Psoas muscle (tissue), 8 donors: ENCODE measurements around the gene GRM7. TPM values are rescaled to one million over a fixed set of nuclear protein-coding genes. Genes with fewer than 3 reads are reported as not detected.

Experiments
- ATAC-seq, 4 donors: fragments of 200-7000 bp; cut with Tn5 transposase; one replicate each; pipeline ENCODE4 v1.9.1; 2020; ENCODE audit warnings: moderate library complexity in 3 of 4, mild to moderate bottlenecking in 2 of 4
- DNase-seq, 2 donors: peaks; one replicate each; pipeline ENCODE4 v3.0.0-alpha.2; 2020
- H3K27ac ChIP-seq: fragments of 200-600 bp; one replicate; pipeline ENCODE4 v1.8.0; 2022
- H3K27me3 ChIP-seq, 3 donors: fragments of 200-600 bp in 1 of 3; one replicate each; pipeline versions ENCODE4 v1.6.1 to v1.8.0; 2013 to 2022; ENCODE audit warnings: low read length in 2 of 3, mild to moderate bottlenecking in 2 of 3, moderate library complexity in 1 of 3; ENCODE audit not compliant: insufficient read depth in 3 of 3
- H3K36me3 ChIP-seq, 2 donors: fragments of 200-600 bp in 1 of 2; one replicate each; pipeline versions ENCODE4 v1.6.1 to v1.8.0; 2013 to 2022; ENCODE audit warnings: low read depth in 1 of 2, mild to moderate bottlenecking in 1 of 2, moderate library complexity in 1 of 2; ENCODE audit not compliant: insufficient read depth in 1 of 2
- H3K4me1 ChIP-seq: fragments of 200-600 bp; one replicate; pipeline ENCODE4 v1.8.0; 2022
- H3K4me3 ChIP-seq: fragments of 200-600 bp; one replicate; pipeline ENCODE4 v1.8.0; 2022; ENCODE audit warnings: mild to moderate bottlenecking
- H3K9me3 ChIP-seq: fragments of 200-600 bp; one replicate; pipeline ENCODE4 v1.8.0; 2022
- WGBS, 3 donors: extraction: QIAGEN DNeasy Blood & Tissue Kit; methylation state at CpG; one replicate each; pipeline versions ENCODE4 v1.1.6 to v1.1.7; 2013; 5-methylcytosine and 5-hydroxymethylcytosine counted together
- intact Hi-C, 2 donors: fragments of 100-400 bp; cut with DNase I; formaldehyde crosslinking; loops; one replicate each; pipeline versions ENCODE4 v1.11.0 to v1.14.2; 2022
- polyA plus RNA-seq, 3 donors: library from polyadenylated mRNA; stranded (reverse); fragments of 200-250 nt; gene quantifications; one replicate each; pipeline ENCODE4 v1.2.3, GENCODE V29; 2013
- total RNA-seq, 4 donors: library from RNA; stranded (reverse); fragmentation: NEBNext Ultra II Directional in 2 of 4; extraction: Animal tissue kit (Norgen Biotek cat#: 25700) in 2 of 4; gene quantifications; one replicate each; pipeline versions ENCODE4 v1.2.1 to v1.2.4, GENCODE V29; 2021 to 2023
- TF ChIP-seq, protein P1 (sequence below): fragments of 200-600 bp; IDR thresholded peaks from one replicate; pipeline ENCODE4 v1.8.0; 2022; ENCODE audit warnings: antibody characterized with exemption
- donor health status: healthy with polysubstance abuse.
- donor health status: DM: no; HTN: no; CAD: no; lungs with moderate emphysema.
- donor health status: Bipolar disorder and iron deficiency.
- donor health status: healthy.
- donor health status: DM: yes; HTN: yes; CAD: no.
- donor health status: DM: no; HTN: no; CAD: no.
- donor health status: DM: no; HTN: no; CAD: no.
- donor health status: DM: yes; HTN: yes; CAD: no.

GRM7 gene
- total and polyA plus RNA-seq, 7 donors: 0.01 TPM; not detected in 6

DNA sequence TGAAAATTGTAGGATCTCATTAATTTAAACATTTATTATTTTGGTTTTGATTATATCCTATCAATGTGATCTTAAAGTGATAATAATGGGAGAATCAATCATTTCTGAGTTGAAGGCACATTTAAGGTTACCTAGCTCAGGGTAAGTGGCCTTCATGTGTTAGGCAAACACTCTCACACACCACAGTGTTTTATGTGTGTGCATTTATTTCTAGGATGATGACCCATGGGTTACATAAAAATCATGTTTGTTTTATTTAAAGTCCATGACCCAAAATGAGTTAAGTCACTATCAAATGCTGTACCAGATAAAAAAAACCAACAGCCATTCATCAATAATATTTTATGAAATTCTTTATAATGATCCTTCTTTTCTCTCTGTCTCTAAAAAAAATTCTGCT, 520.8 kb downstream of the GRM7 start:
- ATAC-seq (no peak), DNase-seq (no peak)
- TF ChIP-seq, protein P1, sequence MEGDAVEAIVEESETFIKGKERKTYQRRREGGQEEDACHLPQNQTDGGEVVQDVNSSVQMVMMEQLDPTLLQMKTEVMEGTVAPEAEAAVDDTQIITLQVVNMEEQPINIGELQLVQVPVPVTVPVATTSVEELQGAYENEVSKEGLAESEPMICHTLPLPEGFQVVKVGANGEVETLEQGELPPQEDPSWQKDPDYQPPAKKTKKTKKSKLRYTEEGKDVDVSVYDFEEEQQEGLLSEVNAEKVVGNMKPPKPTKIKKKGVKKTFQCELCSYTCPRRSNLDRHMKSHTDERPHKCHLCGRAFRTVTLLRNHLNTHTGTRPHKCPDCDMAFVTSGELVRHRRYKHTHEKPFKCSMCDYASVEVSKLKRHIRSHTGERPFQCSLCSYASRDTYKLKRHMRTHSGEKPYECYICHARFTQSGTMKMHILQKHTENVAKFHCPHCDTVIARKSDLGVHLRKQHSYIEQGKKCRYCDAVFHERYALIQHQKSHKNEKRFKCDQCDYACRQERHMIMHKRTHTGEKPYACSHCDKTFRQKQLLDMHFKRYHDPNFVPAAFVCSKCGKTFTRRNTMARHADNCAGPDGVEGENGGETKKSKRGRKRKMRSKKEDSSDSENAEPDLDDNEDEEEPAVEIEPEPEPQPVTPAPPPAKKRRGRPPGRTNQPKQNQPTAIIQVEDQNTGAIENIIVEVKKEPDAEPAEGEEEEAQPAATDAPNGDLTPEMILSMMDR: no peak
- Histone ChIP-seq H3K9me3 (no peaks in the 10 kb centered on the region), H3K4me3 (no peak overlapping the region), H3K4me1 (no peaks in the 10 kb centered on the region), H3K27ac (no peak overlapping the region), H3K36me3 (no peaks in the 10 kb centered on the region), H3K27me3 (no peaks in the 10 kb centered on the region)
- intact Hi-C loops: no loop called here

DNA sequence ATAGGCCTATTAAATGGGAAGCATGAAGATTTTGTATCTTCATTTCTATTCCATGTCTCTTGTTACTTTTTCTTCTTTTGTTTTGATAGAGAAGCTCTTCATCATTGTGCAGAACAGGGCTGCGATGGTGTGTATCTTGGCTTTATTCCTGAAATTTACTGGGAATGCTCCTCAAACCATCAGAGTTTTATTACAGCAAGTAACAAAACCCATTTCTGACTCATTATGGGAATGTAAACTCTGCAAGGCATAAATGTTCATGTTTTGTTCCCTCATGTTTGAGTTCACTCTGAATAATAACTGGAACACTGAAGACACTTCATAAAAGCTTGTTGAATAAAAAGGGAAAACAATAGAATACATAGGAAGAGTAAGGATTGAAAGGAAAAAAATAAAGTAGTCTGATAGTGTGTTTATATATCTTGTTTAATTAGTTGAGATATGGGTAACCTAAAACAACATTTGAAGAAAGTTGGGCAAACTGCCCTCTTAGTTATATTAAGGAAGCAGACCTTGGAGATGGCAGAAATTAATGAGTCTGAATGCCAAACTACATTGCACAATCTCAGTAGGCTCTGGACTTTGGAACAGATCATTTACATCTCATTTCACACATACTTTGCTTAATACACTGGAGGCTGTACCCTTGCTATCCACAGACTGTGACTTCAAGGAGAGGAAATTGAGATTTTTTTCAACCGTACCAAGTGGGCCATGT, 521.5 kb downstream of the GRM7 start:
- intact Hi-C loops: no loop called here
- 33 to 58% (median 44%) methylated on average over 2 of the region's 2 CpGs for WGBS, 3 donors
- H3K9me3 ChIP-seq: no peaks in the 10 kb centered on the region
- ATAC-seq (peak in 1 of 4 donors; percentile 46), DNase-seq (no peak)
- TF ChIP-seq, protein P1: no peak
- H3K36me3 ChIP-seq: no peaks in the 10 kb centered on the region
- no peak overlapping the region for H3K4me3 ChIP-seq
- no peaks in the 10 kb centered on the region for H3K4me1 ChIP-seq
- H3K27me3 ChIP-seq: no peaks in the 10 kb centered on the region
- H3K27ac ChIP-seq: no peak overlapping the region

DNA sequence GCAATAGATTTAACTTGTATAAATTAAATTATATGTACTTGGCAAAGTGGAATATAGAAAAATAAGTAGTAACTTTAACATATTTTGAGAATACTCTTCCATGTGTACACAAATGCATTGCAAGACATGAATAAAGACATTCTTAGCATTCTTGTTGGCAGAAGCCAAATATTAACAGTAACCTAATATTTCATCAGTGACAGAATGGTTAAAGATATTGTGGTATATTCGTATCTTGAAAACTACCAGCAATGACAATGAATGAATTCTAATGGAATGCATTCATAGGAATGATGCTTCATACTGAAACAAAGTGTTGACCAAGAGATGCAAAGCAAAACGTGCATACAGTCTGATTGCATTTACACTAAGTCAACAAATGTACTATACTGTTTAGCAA, 524.7 kb downstream of the GRM7 start:
- Histone ChIP-seq H3K36me3 (no peaks in the 10 kb centered on the region), H3K27me3 (no peaks in the 10 kb centered on the region), H3K4me1 (no peaks in the 10 kb centered on the region), H3K4me3 (no peak overlapping the region), H3K27ac (no peak overlapping the region), H3K9me3 (no peaks in the 10 kb centered on the region)
- no peak for ATAC-seq
- 64 to 78% (median 70%) methylated on average over 2 of the region's 2 CpGs for WGBS, 3 donors
- TF ChIP-seq, protein P1: no peak
- no peak for DNase-seq
- intact Hi-C loops: no loop called here

DNA sequence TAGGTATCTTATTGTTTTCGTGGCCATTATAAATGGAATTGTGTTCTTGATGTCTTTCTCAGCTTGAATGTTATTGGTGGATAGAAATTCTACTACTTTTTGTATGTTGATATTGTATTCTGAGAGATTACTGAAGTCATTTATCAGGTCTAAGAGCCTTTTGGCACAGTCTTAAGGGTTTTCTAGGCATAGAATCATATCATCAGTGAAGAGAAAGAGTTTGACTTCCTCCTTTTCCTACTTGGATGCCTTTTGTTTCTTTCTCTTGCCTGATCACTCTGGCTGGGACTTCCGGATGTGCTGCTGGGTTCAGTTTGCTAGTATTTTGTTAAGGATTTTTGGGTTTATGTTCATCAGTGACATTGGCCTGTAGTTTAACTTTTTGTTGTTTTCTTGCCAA, 527.1 kb downstream of the GRM7 start:
- no peak overlapping the region for H3K27ac ChIP-seq
- no peak overlapping the region for H3K4me3 ChIP-seq
- no peaks in the 10 kb centered on the region for H3K9me3 ChIP-seq
- no peak for DNase-seq
- WGBS, 3 donors: 73 to 85% (median 74%) methylated on average over 2 of the region's 2 CpGs
- H3K27me3 ChIP-seq: no peaks in the 10 kb centered on the region
- H3K36me3 ChIP-seq: no peaks in the 10 kb centered on the region
- ATAC-seq: no peak
- intact Hi-C loops: no loop called here
- H3K4me1 ChIP-seq: no peaks in the 10 kb centered on the region
- TF ChIP-seq, protein P1: no peak

DNA sequence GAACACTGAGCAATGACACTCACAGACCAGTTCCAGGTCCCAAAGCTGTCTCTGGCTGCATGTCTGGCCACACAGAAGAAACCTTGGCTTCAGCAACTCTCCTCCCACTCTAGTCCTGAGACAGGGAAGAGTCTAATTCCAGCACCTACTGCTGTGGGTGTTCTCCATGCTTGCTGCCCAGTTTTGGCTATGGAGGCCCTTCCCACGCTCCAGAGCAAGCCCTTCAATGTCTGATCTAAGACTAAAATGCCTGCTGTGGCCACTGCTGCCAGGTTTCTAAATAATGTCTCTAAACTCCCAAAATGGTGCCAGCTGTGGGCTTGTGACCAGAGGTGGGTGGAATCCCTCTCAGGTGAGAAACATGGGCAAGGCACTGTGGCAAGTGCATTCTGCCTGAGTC, 531.3 kb downstream of the GRM7 start:
- no peak overlapping the region for H3K27ac ChIP-seq
- no peaks in the 10 kb centered on the region for H3K9me3 ChIP-seq
- no peak overlapping the region for H3K4me3 ChIP-seq
- WGBS, 3 donors: 63 to 79% (median 77%) methylated on average over 1 of the region's 1 CpG
- H3K27me3 ChIP-seq: peaks cover 0 to 4% (median 0%) of the 10 kb centered on the region in 3 donors
- TF ChIP-seq, protein P1: no peak
- DNase-seq (no peak), ATAC-seq (no peak)
- no peaks in the 10 kb centered on the region for H3K36me3 ChIP-seq
- no peaks in the 10 kb centered on the region for H3K4me1 ChIP-seq
- intact Hi-C loops: no loop called here
